Measurements from ENCODE around the gene BMI1. TPM values are rescaled to one million over a fixed set of nuclear protein-coding genes. Genes with fewer than 3 reads are reported as not detected.

The BMI1 gene
- total and polyA plus RNA-seq, 2 donors (not counting 3 experiments of a cell fraction or from before 2014, with no cell fraction given), result 12.0 to 25.1 TPM

- no peak for DNase-seq (ENCODE audit: low read depth, low spot score)
Measured at GRCh38 chr10:22338931-22339330, 18.0 kb downstream of the BMI1 start.

GRCh38 chr10:22339761-22340328 lies 18.9 kb downstream of the BMI1 start:
- H3K27me3 ChIP-seq (ENCODE audit: control insufficient read depth in 2 of 2, insufficient read depth in 2 of 2, low read length in 2 of 2), result peaks cover 70 to 90% of the 10 kb centered on the region in 2 experiments
- no peak overlapping the region for H3K27ac ChIP-seq (ENCODE audit: insufficient read depth, low read depth, low read length)
- dilution Hi-C loops (cut with MboI; ENCODE audit: extremely low pct_ligation_motif_present, low sequenced_read_pairs), result no loop called here
- H3K4me1 ChIP-seq (ENCODE audit: control insufficient read depth, extremely low read depth, insufficient read depth, low read length), result peaks cover 17% of the 10 kb centered on the region
- H3K36me3 ChIP-seq (ENCODE audit: control insufficient read depth in 2 of 2, extremely low read depth in 1 of 2, insufficient read depth in 2 of 2, low read length in 2 of 2), result no peaks in the 10 kb centered on the region
- POLR2A ChIA-PET, result interaction anchor here (0.9 to 1.8 kb wide), 7 partner anchors 24 to 813 kb away, joined by 3 to 8 read pairs (median 4); partner anchors contain the start of gene COMMD3
- no peak for TF ChIP-seq POLR2A (IDR thresholded peaks at IDR 0.05; ENCODE audit: low read depth, low read length)
- TF ChIP-seq MAX (IDR thresholded peaks at IDR 0.05; ENCODE audit: insufficient read depth, insufficient read length), result no peak
- TF ChIP-seq FOS (IDR thresholded peaks at IDR 0.05; ENCODE audit: borderline replicate concordance, insufficient read depth, low read length), result no peak
- no peak for TF ChIP-seq GATA2 (IDR thresholded peaks at IDR 0.05; ENCODE audit: insufficient read depth, insufficient read length, low read depth, low read length)
- TF ChIP-seq MYC (IDR thresholded peaks at IDR 0.05; ENCODE audit: low read depth, low read length), result no peak
- TF ChIP-seq CTCF (IDR thresholded peaks at IDR 0.05; ENCODE audit: extremely low read depth in 1 of 2, insufficient read depth in 1 of 2, low read depth in 1 of 2, low read length in 2 of 2), result no peak
- no peak for TF ChIP-seq JUN (IDR thresholded peaks at IDR 0.05; ENCODE audit: borderline replicate concordance, insufficient read depth, insufficient read length, low read depth)
- no peak for TF ChIP-seq POLR2AphosphoS5 (IDR thresholded peaks at IDR 0.05; ENCODE audit: insufficient read depth, low read depth, low read length)
- no peaks in the 10 kb centered on the region for H3K9me1 ChIP-seq (replicated peaks; ENCODE audit: control insufficient read depth, extremely low read depth, insufficient read depth, low read length)
- peak overlapping the region; percentile 86 for H3K9ac ChIP-seq (replicated peaks; ENCODE audit: extremely low read depth, insufficient read depth, low read length)
- intact Hi-C loops (cut with micrococcal nuclease), result loop anchor here (1.0 to 5.0 kb wide), 4 partner anchors 23 to 843 kb away; partner anchors contain the start of gene COMMD3
- FAIRE-seq (no peak), DNase-seq (ENCODE audit: low read depth, low spot score) (no peak)
- peak overlapping the region; percentile 93 for H3K4me2 ChIP-seq (ENCODE audit: insufficient read depth, low read length)
- H3K79me2 ChIP-seq (ENCODE audit: control insufficient read depth, insufficient read depth, low read length), result no peaks in the 10 kb centered on the region
- no peaks in the 10 kb centered on the region for H4K20me1 ChIP-seq (replicated peaks; ENCODE audit: control insufficient read depth, extremely low read depth, insufficient read depth, low read length)
- no peak overlapping the region for H2AFZ ChIP-seq (ENCODE audit: low read depth, low read length)
- H3K9me3 ChIP-seq (replicated peaks; ENCODE audit: control insufficient read depth, insufficient read depth, low read length), result no peaks in the 10 kb centered on the region
- peak overlapping the region; percentile 78 to 81 (median 80) for H3K4me3 ChIP-seq (replicated peaks in 1 of 3; ENCODE audit: insufficient read depth in 1 of 3, low read depth in 1 of 3, low read length in 3 of 3)
- TSS peak; percentile 37 for BruUV-seq (replicated peaks)
- CTCF ChIA-PET, result interaction anchor here (0.8 to 1.5 kb wide), 13 partner anchors 9 to 844 kb away, joined by 3 to 9 read pairs (median 4); partner anchors contain the start of gene COMMD3

More at GRCh38 chr10:22338931-22339330, 18.0 kb downstream of the BMI1 start:
- intact Hi-C loops (cut with micrococcal nuclease) (no loop called here), dilution Hi-C loops (cut with MboI; ENCODE audit: extremely low pct_ligation_motif_present, low sequenced_read_pairs) (no loop called here)
- H3K9me1 ChIP-seq (replicated peaks; ENCODE audit: control insufficient read depth, extremely low read depth, insufficient read depth, low read length), result no peaks in the 10 kb centered on the region
- H3K4me3 ChIP-seq (replicated peaks in 1 of 3; ENCODE audit: insufficient read depth in 1 of 3, low read depth in 1 of 3, low read length in 3 of 3), result no peak overlapping the region
- H3K27me3 ChIP-seq (ENCODE audit: control insufficient read depth in 2 of 2, insufficient read depth in 2 of 2, low read length in 2 of 2), result peaks cover 69 to 90% of the 10 kb centered on the region in 2 experiments
- BruUV-seq (replicated peaks), result no TSS peak
- H3K27ac ChIP-seq (ENCODE audit: insufficient read depth, low read depth, low read length), result no peak overlapping the region
- no peak overlapping the region for H3K9ac ChIP-seq (replicated peaks; ENCODE audit: extremely low read depth, insufficient read depth, low read length)
- no peaks in the 10 kb centered on the region for H3K9me3 ChIP-seq (replicated peaks; ENCODE audit: control insufficient read depth, insufficient read depth, low read length)
- no peaks in the 10 kb centered on the region for H4K20me1 ChIP-seq (replicated peaks; ENCODE audit: control insufficient read depth, extremely low read depth, insufficient read depth, low read length)
- H2AFZ ChIP-seq (ENCODE audit: low read depth, low read length), result no peak overlapping the region
- no peaks in the 10 kb centered on the region for H3K79me2 ChIP-seq (ENCODE audit: control insufficient read depth, insufficient read depth, low read length)
- FAIRE-seq, result no peak
- no peak overlapping the region for H3K4me2 ChIP-seq (ENCODE audit: insufficient read depth, low read length)
- ChIA-PET CTCF (interaction anchor here (1.0 to 1.4 kb wide), 2 partner anchors 10 to 16 kb away, joined by 3 read pairs; no protein-coding TSS in a partner anchor), POLR2A (interaction anchor here (1.4 kb wide), 1 partner anchor 110 kb away, joined by 3 read pairs; no protein-coding TSS in a partner anchor)
- H3K36me3 ChIP-seq (ENCODE audit: control insufficient read depth in 2 of 2, extremely low read depth in 1 of 2, insufficient read depth in 2 of 2, low read length in 2 of 2), result no peaks in the 10 kb centered on the region
- TF ChIP-seq EZH2 (IDR thresholded peaks at IDR 0.05; ENCODE audit: borderline replicate concordance, low read depth, low read length, severe bottlenecking) (peak; percentile 30), MYC (IDR thresholded peaks at IDR 0.05; ENCODE audit: low read depth, low read length) (no peak)
- peaks cover 24% of the 10 kb centered on the region for H3K4me1 ChIP-seq (ENCODE audit: control insufficient read depth, extremely low read depth, insufficient read depth, low read length)

Data from endothelial cell of umbilical vein (primary cell).